ENCODE measurements around the gene ARID3A. TPM values are rescaled to one million over a fixed set of nuclear protein-coding genes. Genes with fewer than 3 reads are reported as not detected.

ARID3A gene
- total and polyA plus RNA-seq, 2 of the 4 experiments (the other 2 are of a cell fraction): 16.0 to 23.1 TPM

DNA sequence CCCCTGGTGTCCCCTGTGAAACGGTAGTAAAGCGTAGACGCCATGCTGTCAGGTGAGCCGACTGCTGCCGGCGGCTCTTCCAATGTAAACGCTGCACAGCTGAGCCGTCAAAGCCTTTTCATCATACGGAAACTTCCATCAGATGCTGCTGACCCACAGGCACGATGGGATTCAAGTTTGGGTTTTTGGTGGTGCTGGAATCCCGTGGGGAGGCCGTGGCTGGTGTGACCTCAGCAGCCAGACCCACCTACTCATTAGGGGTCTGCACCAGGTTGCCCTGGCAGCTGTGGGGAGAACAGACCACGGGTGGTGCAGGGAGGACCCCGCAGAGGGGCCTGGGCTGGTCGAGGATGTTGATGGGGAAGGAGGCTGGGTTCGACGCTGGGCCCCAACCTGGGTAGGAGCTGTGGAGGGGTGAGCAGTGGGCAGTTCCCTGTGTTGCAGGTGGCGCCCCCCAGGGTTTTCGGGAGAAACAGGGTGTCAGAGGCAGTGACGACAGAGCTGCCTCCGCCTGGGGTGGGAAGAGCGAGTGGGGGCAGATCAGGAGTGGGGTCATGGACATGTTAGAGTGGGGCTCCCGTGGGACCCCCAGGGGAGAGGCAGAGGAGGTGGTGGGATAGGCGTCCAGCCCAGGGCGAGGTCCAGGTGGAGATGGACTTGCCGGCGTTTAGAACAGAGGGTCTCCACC, 81.0 kb downstream of the ARID3A start:
- no peak for ATAC-seq (ENCODE audit: low read depth)
- WGBS, 2 experiments (ENCODE audit: extremely low coverage in 2 of 2, insufficient read length in 1 of 2): 80% methylated on average over 16 of the region's 27 CpGs; no CpG with 5 or more reads in 1 of the 2 experiments
- Histone ChIP-seq H3K27me3 (ENCODE audit: control insufficient read depth, insufficient read depth, low read length) (0 out of 2 replicates have a peak, but pooled peaks cover 2% of the 10 kb centered on the region), H2BK15ac (ENCODE audit: low read depth, low read length) (no peak overlapping the region), H3K27ac (ENCODE audit: insufficient read depth, low read length) (no peak overlapping the region), H3K9me3 (ENCODE audit: control insufficient read depth, insufficient read depth, low read length) (no peaks in the 10 kb centered on the region), H2AK5ac (ENCODE audit: low read depth, low read length) (no peak overlapping the region), H3K4me3 (ENCODE audit: insufficient read depth, low read depth, low read length) (no peak overlapping the region), H3K9ac (ENCODE audit: low read depth, low read length) (no peak overlapping the region), H3K18ac (ENCODE audit: low read depth, low read length) (no peak overlapping the region), H4K8ac (ENCODE audit: low read depth in 2 of 2, low read length in 2 of 2) (no peak overlapping the region), H3K79me1 (ENCODE audit: low read depth in 1 of 2, low read length in 2 of 2) (peaks cover 0 to 8% of the 10 kb centered on the region in 2 experiments; a peak in 2 of 4 replicates), H2BK120ac (ENCODE audit: low read depth, low read length) (no peak overlapping the region), H2BK20ac (ENCODE audit: low read depth, low read length) (no peak overlapping the region), H4K91ac (ENCODE audit: insufficient read depth, low read depth, low read length) (no peak overlapping the region), H3K9me1 (ENCODE audit: insufficient read depth, low read length) (no peaks in the 10 kb centered on the region), H4K5ac (ENCODE audit: low read depth, low read length) (no peak overlapping the region), H3K4me1 (ENCODE audit: control insufficient read depth, insufficient read depth, low read length) (peaks cover 17% of the 10 kb centered on the region), H4K20me1 (ENCODE audit: insufficient read depth, low read length) (peaks cover 29% of the 10 kb centered on the region), H3K4ac (ENCODE audit: low read depth, low read length) (no peak overlapping the region), H2BK5ac (ENCODE audit: low read depth, low read length, poor library complexity, severe bottlenecking) (no peak overlapping the region), H2AK9ac (replicated peaks; ENCODE audit: low read depth, low read length, poor library complexity) (peak overlapping the region; percentile 42), H3K36me3 (ENCODE audit: control insufficient read depth, insufficient read depth, low read length) (peaks cover 18% of the 10 kb centered on the region; the same call in 1 of the 2 replicates), H2AFZ (replicated peaks; ENCODE audit: low read length, poor library complexity) (no peak overlapping the region), H3K4me2 (ENCODE audit: low read depth, low read length) (no peak overlapping the region), H3K14ac (replicated peaks; ENCODE audit: low read depth, low read length) (no peak overlapping the region), H3K23ac (ENCODE audit: low read depth, low read length) (no peak overlapping the region), H3K56ac (ENCODE audit: extremely low read depth, insufficient read depth, low read length) (no peak overlapping the region)
- intact Hi-C loops (cut with micrococcal nuclease) (no loop called here), dilution Hi-C loops (cut with HindIII; ENCODE audit: low sequenced_read_pairs, unreplicated experiment) (no loop called here), in situ Hi-C loops (cut with MboI; ENCODE audit: low sequenced_read_pairs) (no loop called here)
- DNase-seq: no peak
- CTCF ChIA-PET: no interaction called here
- no TSS peak for BruUV-seq (replicated peaks)
- TF ChIP-seq BHLHE40 (IDR thresholded peaks at IDR 0.05; ENCODE audit: low read depth, low read length) (no peak), MXI1 (IDR thresholded peaks at IDR 0.05; ENCODE audit: borderline replicate concordance, low read depth, low read length) (no peak), FOS (IDR thresholded peaks at IDR 0.05; ENCODE audit: low read depth, low read length) (no peak), MAFK (IDR thresholded peaks at IDR 0.05; ENCODE audit: low read depth, low read length) (no peak), RAD21 (IDR thresholded peaks at IDR 0.05; ENCODE audit: low read length) (no peak), NFE2L2 (IDR thresholded peaks at IDR 0.05; ENCODE audit: low read depth, low read length) (no peak), RFX5 (IDR thresholded peaks at IDR 0.05; ENCODE audit: low read depth, low read length) (no peak), POLR2A (IDR thresholded peaks at IDR 0.05; ENCODE audit: low read depth, low read length) (no peak), CEBPB (IDR thresholded peaks at IDR 0.05; ENCODE audit: low read depth, low read length) (no peak), CHD1 (IDR thresholded peaks at IDR 0.05; ENCODE audit: low read depth, low read length) (no peak), RCOR1 (IDR thresholded peaks at IDR 0.05; ENCODE audit: insufficient replicate concordance, low read length) (no peak), MAZ (IDR thresholded peaks at IDR 0.05; ENCODE audit: borderline replicate concordance, low read depth, low read length) (no peak)
- TF ChIP-seq, protein P1, sequence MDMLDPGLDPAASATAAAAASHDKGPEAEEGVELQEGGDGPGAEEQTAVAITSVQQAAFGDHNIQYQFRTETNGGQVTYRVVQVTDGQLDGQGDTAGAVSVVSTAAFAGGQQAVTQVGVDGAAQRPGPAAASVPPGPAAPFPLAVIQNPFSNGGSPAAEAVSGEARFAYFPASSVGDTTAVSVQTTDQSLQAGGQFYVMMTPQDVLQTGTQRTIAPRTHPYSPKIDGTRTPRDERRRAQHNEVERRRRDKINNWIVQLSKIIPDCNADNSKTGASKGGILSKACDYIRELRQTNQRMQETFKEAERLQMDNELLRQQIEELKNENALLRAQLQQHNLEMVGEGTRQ (IDR thresholded peaks at IDR 0.05; ENCODE audit: low read depth, low read length): no peak
- TF ChIP-seq, protein P2, sequence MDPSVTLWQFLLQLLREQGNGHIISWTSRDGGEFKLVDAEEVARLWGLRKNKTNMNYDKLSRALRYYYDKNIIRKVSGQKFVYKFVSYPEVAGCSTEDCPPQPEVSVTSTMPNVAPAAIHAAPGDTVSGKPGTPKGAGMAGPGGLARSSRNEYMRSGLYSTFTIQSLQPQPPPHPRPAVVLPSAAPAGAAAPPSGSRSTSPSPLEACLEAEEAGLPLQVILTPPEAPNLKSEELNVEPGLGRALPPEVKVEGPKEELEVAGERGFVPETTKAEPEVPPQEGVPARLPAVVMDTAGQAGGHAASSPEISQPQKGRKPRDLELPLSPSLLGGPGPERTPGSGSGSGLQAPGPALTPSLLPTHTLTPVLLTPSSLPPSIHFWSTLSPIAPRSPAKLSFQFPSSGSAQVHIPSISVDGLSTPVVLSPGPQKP (IDR thresholded peaks at IDR 0.05; ENCODE audit: borderline replicate concordance, low read depth, low read length): no peak
- TF ChIP-seq, protein P3, sequence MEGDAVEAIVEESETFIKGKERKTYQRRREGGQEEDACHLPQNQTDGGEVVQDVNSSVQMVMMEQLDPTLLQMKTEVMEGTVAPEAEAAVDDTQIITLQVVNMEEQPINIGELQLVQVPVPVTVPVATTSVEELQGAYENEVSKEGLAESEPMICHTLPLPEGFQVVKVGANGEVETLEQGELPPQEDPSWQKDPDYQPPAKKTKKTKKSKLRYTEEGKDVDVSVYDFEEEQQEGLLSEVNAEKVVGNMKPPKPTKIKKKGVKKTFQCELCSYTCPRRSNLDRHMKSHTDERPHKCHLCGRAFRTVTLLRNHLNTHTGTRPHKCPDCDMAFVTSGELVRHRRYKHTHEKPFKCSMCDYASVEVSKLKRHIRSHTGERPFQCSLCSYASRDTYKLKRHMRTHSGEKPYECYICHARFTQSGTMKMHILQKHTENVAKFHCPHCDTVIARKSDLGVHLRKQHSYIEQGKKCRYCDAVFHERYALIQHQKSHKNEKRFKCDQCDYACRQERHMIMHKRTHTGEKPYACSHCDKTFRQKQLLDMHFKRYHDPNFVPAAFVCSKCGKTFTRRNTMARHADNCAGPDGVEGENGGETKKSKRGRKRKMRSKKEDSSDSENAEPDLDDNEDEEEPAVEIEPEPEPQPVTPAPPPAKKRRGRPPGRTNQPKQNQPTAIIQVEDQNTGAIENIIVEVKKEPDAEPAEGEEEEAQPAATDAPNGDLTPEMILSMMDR (conservative IDR thresholded peaks at IDR 0.05; ENCODE audit: low read depth, low read length): no peak
- POLR2A ChIA-PET (ENCODE audit: unreplicated experiment): no interaction called here

Measured in IMR-90 (cell line).